AG09319 (cell line): Measurements from ENCODE around the gene GNG7.

ENCODE experiments used
- DNase-seq: peaks from one replicate; pipeline ENCODE4 v3.0.0-alpha.2; 2010; ENCODE audit warnings: low read depth; ENCODE audit errors: extremely low read depth
- TF ChIP-seq, protein P1 (sequence below): IDR thresholded peaks from 2 replicates; pipeline ENCODE4 v1.5.1; 2011; ENCODE audit warnings: low read depth, mild to moderate bottlenecking, inconsistent platforms, low read length, moderate library complexity

Gene GNG7

DNA sequence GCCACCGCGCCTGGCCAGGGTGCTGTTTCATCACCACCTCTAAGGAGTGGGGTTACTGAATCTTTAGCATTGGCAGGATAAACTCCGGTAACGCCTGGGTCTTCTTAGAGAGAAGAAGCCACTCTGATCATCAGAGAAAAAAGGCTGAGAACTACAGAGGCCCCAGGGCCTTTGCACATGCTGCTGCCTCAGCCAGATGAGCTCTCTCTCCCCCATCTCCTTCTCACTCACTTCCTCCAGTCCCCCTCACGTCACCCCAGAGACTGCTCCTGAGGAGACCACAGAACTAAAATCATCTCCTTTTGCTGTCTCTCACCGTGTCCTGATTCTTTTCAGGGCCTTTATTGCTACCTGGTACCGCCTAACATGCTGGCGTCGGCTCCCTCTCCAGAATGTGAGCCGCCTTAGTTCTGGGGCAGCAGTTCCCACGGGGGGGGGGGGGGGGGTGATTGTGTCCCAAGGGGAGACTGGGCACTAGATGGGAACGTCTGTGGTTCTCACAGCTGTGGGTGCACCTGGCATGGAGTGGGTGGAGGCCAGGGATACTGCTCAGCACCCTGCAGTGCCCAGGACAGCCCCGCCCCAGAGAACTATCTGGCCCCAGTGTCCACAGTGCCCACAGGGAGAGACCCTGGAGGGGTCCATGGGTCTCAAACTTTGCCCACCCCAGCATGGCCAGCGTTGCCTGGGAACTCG, 23.8 kb upstream of the GNG7 start:
- no peak for DNase-seq
- TF ChIP-seq, protein P1, sequence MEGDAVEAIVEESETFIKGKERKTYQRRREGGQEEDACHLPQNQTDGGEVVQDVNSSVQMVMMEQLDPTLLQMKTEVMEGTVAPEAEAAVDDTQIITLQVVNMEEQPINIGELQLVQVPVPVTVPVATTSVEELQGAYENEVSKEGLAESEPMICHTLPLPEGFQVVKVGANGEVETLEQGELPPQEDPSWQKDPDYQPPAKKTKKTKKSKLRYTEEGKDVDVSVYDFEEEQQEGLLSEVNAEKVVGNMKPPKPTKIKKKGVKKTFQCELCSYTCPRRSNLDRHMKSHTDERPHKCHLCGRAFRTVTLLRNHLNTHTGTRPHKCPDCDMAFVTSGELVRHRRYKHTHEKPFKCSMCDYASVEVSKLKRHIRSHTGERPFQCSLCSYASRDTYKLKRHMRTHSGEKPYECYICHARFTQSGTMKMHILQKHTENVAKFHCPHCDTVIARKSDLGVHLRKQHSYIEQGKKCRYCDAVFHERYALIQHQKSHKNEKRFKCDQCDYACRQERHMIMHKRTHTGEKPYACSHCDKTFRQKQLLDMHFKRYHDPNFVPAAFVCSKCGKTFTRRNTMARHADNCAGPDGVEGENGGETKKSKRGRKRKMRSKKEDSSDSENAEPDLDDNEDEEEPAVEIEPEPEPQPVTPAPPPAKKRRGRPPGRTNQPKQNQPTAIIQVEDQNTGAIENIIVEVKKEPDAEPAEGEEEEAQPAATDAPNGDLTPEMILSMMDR, result no peak

DNA sequence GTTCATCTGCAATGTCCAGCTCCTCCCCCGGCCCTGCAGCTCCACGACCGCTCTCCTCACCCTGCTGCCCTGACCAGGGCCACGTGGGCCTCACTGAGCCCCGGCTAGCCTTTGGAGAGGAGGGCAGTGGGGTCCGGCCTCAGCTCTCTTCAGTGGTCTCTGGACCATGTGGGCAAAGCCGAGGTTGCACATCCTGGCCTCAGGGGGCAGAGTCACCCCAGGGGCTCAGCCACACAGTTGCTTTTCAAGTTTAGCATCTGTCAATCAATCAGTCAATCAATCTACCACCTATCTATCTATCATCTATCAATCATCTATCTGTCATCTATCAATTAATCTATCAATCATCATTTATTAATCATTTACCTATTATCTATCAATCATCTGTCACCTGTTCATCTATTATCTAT, 21.7 kb upstream of the GNG7 start:
- no peak for DNase-seq

DNA sequence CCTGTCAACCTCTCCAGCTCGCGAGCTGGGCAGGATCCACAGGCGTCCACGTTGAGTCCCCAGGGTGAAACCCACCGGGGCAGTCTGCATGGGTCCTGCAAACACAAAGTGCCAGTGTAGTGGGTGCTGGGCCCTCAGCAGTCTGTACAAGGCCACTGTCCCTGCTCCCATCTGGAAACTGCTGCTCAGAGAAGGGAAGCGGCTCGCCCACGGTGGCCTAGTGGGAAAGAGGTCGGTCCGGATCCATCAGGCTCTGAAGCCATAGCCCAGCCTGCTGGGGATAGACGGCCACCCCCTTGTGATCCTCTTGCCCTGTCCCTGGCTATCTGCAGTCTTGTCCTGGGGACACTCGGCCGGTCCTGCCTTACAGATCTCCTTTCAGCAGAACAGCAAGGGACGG, 21.3 kb upstream of the GNG7 start:
- no peak for DNase-seq
- TF ChIP-seq, protein P1, result no peak

More for the DNA sequence above, 21.7 kb upstream of the GNG7 start:
- TF ChIP-seq, protein P1, result no peak; the same call in 1 of the 2 replicates

DNA sequence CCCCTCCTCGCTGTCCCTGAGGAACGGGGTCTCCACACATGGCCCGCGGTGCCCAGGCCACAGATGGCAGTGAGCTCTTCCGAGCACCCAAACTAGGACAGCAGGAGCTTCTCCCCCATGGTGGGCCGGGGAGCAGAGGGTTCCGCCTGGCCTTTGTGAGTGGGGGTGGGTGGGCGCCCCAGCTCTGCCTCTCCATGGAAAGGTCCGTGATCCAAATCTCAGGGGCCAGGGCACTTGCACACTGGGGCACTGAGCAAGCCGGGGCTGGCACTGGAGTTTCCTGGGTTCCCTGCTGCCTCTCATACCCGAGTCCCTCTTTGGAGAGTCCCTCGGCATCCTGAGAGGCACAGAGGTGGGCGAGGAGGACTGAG, 20.8 kb upstream of the GNG7 start:
- no peak for DNase-seq
- TF ChIP-seq, protein P1, result no peak

DNA sequence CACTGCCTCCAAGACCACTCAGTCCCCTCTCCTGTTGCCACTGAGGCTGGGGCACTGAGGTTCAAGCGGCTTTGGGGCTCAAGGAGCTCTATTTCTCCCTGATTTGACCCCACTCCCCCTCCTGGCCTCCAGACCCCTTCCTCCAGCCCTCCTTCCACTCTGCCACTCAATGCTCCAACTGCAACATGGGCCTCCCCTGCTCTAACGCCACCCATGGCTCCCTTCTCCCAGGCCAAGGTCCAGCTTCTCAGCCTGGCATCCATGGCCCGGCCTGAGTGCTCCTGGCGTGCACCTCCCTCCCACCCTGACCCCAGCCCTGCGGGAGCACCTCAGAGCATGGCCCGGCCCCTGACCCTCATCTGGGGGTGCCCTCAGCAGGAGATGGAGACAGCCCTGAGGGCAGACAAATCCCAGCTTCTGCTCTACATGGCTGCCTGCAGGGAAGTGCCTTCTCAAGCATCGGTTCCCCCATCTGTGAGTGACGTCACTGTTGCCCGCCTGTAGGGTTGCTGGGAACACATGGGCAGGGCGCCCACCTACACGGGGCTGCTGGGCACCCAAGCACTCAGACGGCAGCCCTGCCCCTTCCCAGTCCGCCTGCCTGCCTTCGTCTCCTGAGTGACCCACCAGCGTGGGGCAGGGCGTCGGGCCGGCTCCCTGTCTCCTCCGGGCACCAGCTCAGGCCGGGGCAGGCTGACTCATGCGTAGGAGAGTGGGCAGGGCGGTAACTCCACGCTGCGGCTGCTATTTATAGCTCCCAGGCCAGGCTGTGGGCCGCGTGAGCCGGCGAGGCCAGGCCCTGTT, 20.2 kb upstream of the GNG7 start:
- DNase-seq, result peak; percentile 52
- TF ChIP-seq, protein P1, result no peak

DNA sequence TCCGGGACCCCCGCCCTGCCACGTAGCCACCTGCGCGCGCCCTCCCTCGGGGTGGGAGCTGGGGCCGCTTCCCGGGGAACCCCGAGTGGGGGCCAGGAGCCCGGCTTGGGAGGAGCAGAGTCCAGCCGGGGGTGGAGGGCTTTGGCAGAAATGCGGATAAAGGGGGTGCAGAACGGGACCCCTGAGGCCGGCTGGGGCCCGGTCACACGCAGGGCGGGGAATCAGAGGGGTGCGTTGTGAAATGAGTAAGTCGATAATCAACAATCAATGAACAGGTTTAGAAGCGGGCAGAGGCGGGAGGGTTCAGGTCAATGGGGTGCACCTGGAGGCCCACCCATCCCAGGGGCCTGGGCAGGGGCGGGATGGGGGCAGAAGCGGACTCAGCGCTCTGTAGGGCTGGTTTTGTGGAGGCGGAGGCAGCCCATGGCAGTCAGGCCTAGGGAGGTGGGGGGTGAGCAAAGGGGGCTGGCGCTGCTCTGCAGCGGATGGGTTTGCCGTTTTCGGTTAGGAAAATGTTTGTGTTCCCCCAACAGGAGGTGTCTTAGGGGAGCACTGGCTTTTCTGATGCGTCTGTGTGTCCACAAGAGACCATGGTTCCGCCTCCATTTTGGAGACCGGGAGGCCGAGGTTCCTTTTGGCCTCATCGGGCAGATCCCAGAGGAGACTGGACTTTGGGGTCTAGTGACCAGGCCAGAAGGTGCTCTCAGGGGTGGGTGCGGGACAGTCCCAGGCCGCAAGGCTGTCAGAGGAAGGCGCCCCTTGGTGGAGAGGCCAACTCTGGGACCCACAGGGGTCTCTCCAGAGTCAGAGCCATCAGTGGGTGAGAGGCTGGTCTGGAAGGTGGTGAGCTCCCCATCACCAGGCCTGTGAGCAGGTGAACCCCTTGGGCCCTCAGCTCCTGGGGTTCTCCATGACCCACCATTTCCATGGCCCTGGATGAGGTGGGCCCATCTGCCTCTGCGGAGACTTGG, 19.4 kb upstream of the GNG7 start:
- no peak for DNase-seq
- TF ChIP-seq, protein P1, result no peak
